ENCODE results near the gene KLHL42.

KLHL42 gene

DNA sequence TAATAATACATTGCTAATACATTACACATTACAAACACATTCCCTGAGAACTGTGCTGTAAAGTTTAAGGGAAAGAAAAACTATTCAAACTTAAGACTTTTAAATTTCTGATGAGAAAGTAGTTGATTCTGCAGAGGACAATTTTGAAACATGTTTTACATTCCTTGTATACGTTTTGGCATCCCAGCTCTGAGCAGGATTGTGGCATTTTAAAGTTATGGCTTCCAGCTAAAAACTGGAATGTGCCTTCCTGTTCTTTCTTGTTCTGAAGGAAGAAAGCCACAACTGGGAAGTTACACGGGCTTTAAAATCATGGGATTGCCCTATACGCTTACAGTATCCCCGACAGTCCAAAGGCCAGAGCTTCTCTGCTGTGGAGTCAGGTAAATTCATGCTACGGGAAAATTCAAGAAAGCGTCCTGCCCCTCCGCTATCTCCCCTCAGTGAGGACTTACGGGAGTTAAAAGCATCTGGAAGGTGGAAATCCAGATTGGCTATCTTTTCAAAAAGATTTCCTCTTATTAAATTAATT is 10.8 kb upstream of the KLHL42 start:
- no peak overlapping the region for H3K4me3 ChIP-seq (ENCODE audit: low read depth, low read length)
- TF ChIP-seq, protein P1, sequence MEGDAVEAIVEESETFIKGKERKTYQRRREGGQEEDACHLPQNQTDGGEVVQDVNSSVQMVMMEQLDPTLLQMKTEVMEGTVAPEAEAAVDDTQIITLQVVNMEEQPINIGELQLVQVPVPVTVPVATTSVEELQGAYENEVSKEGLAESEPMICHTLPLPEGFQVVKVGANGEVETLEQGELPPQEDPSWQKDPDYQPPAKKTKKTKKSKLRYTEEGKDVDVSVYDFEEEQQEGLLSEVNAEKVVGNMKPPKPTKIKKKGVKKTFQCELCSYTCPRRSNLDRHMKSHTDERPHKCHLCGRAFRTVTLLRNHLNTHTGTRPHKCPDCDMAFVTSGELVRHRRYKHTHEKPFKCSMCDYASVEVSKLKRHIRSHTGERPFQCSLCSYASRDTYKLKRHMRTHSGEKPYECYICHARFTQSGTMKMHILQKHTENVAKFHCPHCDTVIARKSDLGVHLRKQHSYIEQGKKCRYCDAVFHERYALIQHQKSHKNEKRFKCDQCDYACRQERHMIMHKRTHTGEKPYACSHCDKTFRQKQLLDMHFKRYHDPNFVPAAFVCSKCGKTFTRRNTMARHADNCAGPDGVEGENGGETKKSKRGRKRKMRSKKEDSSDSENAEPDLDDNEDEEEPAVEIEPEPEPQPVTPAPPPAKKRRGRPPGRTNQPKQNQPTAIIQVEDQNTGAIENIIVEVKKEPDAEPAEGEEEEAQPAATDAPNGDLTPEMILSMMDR (IDR thresholded peaks at IDR 0.05; ENCODE audit: borderline replicate concordance, insufficient read depth, low read depth, low read length) = no peak

GRCh38 chr12:27771481-27772327 is 8.3 kb upstream of the KLHL42 start:
- TF ChIP-seq, protein P1 (IDR thresholded peaks at IDR 0.05; ENCODE audit: borderline replicate concordance, insufficient read depth, low read depth, low read length) = no peak
- H3K4me3 ChIP-seq (ENCODE audit: low read depth, low read length) = no peak overlapping the region

GRCh38 chr12:27772328-27773049 is 7.5 kb upstream of the KLHL42 start:
- TF ChIP-seq, protein P1 (IDR thresholded peaks at IDR 0.05; ENCODE audit: borderline replicate concordance, insufficient read depth, low read depth, low read length) = no peak
- no peak overlapping the region for H3K4me3 ChIP-seq (ENCODE audit: low read depth, low read length)

- TF ChIP-seq, protein P1 (IDR thresholded peaks at IDR 0.05; ENCODE audit: borderline replicate concordance, insufficient read depth, low read depth, low read length) = no peak
- no peak overlapping the region for H3K4me3 ChIP-seq (ENCODE audit: low read depth, low read length)
Observed at GRCh38 chr12:27777141-27777540, 2.9 kb upstream of the KLHL42 start.

DNA sequence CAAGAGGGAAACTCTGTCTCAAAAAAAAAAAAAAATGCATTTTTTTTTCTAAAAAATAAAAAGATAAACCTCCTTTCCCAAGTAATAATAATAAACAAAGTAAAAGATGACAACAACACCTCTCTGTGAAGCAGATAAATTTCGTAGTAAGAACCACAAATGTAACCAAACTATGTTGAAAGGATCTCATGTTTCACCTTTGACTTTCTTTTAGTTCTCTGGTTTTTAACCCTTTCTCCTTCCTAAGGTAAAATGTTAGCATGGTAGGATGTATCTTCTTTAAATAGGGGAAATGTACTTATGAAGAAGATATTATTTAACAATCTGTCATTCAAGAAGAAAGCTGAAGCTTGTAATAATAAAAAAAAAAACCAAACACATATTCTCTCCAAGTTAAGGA is 1.8 kb upstream of the KLHL42 start:
- no peak overlapping the region for H3K4me3 ChIP-seq (ENCODE audit: low read depth, low read length)
- TF ChIP-seq, protein P1 (IDR thresholded peaks at IDR 0.05; ENCODE audit: borderline replicate concordance, insufficient read depth, low read depth, low read length) = no peak

GRCh38 chr12:27779416-27779919 is 565 bp upstream of the KLHL42 start:
- H3K4me3 ChIP-seq (ENCODE audit: low read depth, low read length) = peak overlapping the region; percentile 89
- TF ChIP-seq, protein P1 (IDR thresholded peaks at IDR 0.05; ENCODE audit: borderline replicate concordance, insufficient read depth, low read depth, low read length) = no peak

Data from GM12875 (cell line).